KOPT-K1 (cell line): ENCODE data around the gene NANS.
"Not testable (repeated sequence)": the region's sequence is repeated elsewhere in the genome, so short reads cannot be mapped to it uniquely, and the experiment has no call there.

Experiments used
- H3K27ac ChIP-seq: fragments of 200-600 bp; sonication (generic); 2 replicates; pipeline ENCODE4 v1.5.1; 2016; ENCODE audit warnings: antibody characterized with exemption, mild to moderate bottlenecking, low read depth, low read length; ENCODE audit not compliant: poor library complexity, severe bottlenecking
- H3K36me3 ChIP-seq: fragments of 200-600 bp; sonication (generic); 2 replicates; pipeline ENCODE4 v1.5.1; 2017; ENCODE audit warnings: antibody characterized with exemption, mild to moderate bottlenecking, low read length, moderate library complexity; ENCODE audit not compliant: insufficient read depth
- H3K9me3 ChIP-seq: fragments of 200-600 bp; sonication (generic); 2 replicates; pipeline ENCODE4 v1.5.1; 2017; ENCODE audit warnings: antibody characterized with exemption, low read length, mild to moderate bottlenecking; ENCODE audit not compliant: insufficient read depth, poor library complexity, severe bottlenecking

NANS gene

GRCh38 chr9:98080326-98080725 is 23.8 kb downstream of the NANS start:
- no peaks in the 10 kb centered on the region for H3K9me3 ChIP-seq
- H3K27ac ChIP-seq, result no peak overlapping the region
- peaks cover 76% of the 10 kb centered on the region for H3K36me3 ChIP-seq

GRCh38 chr9:98080780-98081179 is 24.2 kb downstream of the NANS start:
- Histone ChIP-seq H3K9me3 (no peaks in the 10 kb centered on the region), H3K36me3 (peaks cover 81% of the 10 kb centered on the region), H3K27ac (no peak overlapping the region)

- Histone ChIP-seq H3K9me3 (no peaks in the 10 kb centered on the region), H3K27ac (no peak overlapping the region), H3K36me3 (peaks cover 90% of the 10 kb centered on the region)
Observed at GRCh38 chr9:98081477-98082219, 25.1 kb downstream of the NANS start.

GRCh38 chr9:98083061-98083501 is 26.5 kb downstream of the NANS start:
- Histone ChIP-seq H3K9me3 (no peaks in the 10 kb centered on the region), H3K36me3 (peaks cover 96% of the 10 kb centered on the region), H3K27ac (no peak overlapping the region)

- Histone ChIP-seq H3K36me3 (peaks cover 93% of the 10 kb centered on the region), H3K27ac (no peak overlapping the region), H3K9me3 (no peaks in the 10 kb centered on the region)
Observed at GRCh38 chr9:98083566-98084183, 27.1 kb downstream of the NANS start.

- Histone ChIP-seq H3K36me3 (peaks cover 95% of the 10 kb centered on the region), H3K27ac (no peak overlapping the region), H3K9me3 (no peaks in the 10 kb centered on the region)
Observed at GRCh38 chr9:98084396-98084795, 27.9 kb downstream of the NANS start.

GRCh38 chr9:98085058-98085457 is 28.5 kb downstream of the NANS start:
- H3K27ac ChIP-seq, result no peak overlapping the region
- H3K36me3 ChIP-seq, result peaks cover 96% of the 10 kb centered on the region
- no peaks in the 10 kb centered on the region for H3K9me3 ChIP-seq

- H3K27ac ChIP-seq, result no peak overlapping the region
- H3K36me3 ChIP-seq, result peaks cover 96% of the 10 kb centered on the region
- H3K9me3 ChIP-seq, result no peaks in the 10 kb centered on the region
Observed at GRCh38 chr9:98085944-98086343, 29.4 kb downstream of the NANS start.

- Histone ChIP-seq H3K27ac (no peak overlapping the region), H3K9me3 (no peaks in the 10 kb centered on the region)
Observed at GRCh38 chr9:98086461-98086860, 29.9 kb downstream of the NANS start.

GRCh38 chr9:98087420-98088354 is 31.2 kb downstream of the NANS start:
- Histone ChIP-seq H3K27ac (no peak overlapping the region), H3K9me3 (no peaks in the 10 kb centered on the region), H3K36me3 (peaks cover 94% of the 10 kb centered on the region)

More at GRCh38 chr9:98086461-98086860, 29.9 kb downstream of the NANS start:
- H3K36me3 ChIP-seq, result peaks cover 95% of the 10 kb centered on the region

- not testable (repeated sequence) for H3K27ac ChIP-seq, H3K9me3 ChIP-seq
- H3K36me3 ChIP-seq, result peaks cover 94% of the 10 kb centered on the region
Observed at GRCh38 chr9:98090674-98091073, 34.1 kb downstream of the NANS start.

GRCh38 chr9:98091735-98092612 is 35.4 kb downstream of the NANS start:
- Histone ChIP-seq H3K9me3 (no peaks in the 10 kb centered on the region), H3K36me3 (peaks cover 94% of the 10 kb centered on the region), H3K27ac (no peak overlapping the region)

GRCh38 chr9:98092613-98092931 is 36.0 kb downstream of the NANS start:
- Histone ChIP-seq H3K9me3 (no peaks in the 10 kb centered on the region), H3K36me3 (peaks cover 94% of the 10 kb centered on the region), H3K27ac (no peak overlapping the region)

GRCh38 chr9:98094316-98094715 is 37.8 kb downstream of the NANS start:
- peaks cover 97% of the 10 kb centered on the region for H3K36me3 ChIP-seq
- H3K27ac ChIP-seq, result no peak overlapping the region
- H3K9me3 ChIP-seq, result no peaks in the 10 kb centered on the region
